Midbrain (tissue), 1 donor: ENCODE results near the gene TRIM50.
"Not testable (repeated sequence)": the region's sequence is repeated elsewhere in the genome, so short reads cannot be mapped to it uniquely, and the experiment has no call there.

Source experiments
- DNase-seq: peaks from one replicate; lab custom pipeline; 2025; lab: John Stamatoyannopoulos, UW

The TRIM50 gene

DNA sequence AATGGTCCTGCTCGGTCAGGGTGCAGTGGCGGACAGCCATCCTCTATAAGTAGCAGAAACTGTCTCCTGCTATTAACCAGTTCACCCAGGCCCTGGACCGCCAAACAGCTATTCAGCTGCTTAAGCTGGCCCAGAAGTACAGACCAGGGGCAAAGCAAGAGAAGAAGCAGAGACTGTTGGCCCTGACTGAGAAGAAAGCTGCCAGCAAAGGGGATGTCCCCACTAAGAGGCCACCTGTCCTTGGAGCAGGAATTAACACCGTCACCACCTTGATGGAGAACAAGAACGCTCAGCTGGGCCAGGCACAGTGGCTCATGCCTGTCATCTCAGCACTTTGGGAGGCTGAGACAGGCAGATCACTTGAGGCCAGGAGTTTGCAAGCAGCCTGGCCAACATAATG is 13.6 kb downstream of the TRIM50 start:
- DNase-seq, result no peak

DNA sequence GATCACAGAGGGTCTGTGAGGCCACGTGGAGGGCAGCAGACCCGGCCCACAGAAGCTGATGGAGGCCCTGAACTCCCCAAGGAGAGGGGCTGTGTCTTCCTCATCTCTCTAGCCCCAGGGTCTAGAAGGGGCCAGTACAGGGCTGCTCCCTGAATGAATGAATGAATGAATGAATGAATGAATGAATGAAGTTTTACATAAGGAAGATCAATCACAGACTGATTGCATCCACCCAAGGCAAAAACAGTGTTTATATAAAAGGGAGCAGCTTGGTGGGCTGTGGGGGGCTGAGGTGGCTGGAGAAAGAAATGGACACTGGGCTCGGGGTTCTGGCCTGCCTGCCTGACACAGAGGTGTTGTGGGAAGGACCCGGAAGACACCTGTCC is 14.4 kb downstream of the TRIM50 start:
- DNase-seq, result no peak

DNA sequence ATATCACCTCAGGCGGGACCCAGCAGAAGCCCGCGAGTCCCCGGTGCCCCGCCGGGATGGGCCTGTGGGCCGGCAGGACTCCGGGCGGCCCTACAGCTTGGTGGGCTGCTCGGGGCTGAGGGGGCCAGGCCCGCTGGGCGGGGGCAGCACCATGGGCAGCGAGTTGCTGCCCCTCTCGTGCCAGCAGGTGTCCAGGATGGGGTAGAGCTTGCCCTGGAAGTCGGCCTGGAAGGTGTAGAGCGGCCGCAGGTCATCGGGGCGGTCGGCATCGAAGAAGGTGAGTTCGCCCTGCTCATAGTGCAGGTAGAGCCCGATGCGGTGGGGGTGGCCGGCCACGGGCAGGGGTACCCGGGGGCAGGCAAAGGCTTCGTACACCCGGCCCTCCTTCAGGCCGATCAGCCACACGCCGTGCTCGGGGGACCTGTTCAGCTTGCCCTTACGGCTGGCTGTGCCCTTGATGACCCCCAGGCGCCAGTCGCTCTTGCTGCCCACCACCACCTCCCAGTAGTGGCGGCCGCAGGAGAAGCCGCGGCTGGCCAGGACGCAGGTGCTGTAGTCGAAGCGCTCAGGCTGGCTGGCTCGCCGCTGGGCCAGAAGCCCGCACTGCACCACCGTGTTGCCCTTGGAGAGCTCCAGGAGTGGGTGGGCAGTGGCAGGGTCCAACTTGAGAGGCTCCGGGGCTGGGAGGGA is 14.9 kb downstream of the TRIM50 start:
- no peak for DNase-seq

DNA sequence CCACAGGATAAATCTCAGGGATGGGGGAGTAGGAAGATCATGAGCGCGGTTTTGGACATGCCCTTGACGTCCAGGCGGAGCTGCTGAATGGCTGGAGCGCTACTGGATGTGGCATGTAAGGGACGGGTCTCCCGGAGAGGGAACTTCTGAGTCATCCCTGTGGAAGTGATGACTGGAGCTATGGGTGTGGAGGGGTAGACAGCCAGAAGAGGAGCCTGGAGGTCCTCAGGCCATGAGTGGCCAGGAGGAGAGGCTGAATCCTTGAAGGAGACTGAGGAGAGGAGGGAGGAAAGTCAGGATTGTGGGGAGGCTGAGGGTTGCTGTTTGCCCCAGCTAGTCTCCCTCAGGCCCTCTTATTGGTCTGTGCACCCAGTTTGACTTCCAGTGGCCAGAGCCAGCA is 16.5 kb downstream of the TRIM50 start:
- DNase-seq, result not testable (repeated sequence)

DNA sequence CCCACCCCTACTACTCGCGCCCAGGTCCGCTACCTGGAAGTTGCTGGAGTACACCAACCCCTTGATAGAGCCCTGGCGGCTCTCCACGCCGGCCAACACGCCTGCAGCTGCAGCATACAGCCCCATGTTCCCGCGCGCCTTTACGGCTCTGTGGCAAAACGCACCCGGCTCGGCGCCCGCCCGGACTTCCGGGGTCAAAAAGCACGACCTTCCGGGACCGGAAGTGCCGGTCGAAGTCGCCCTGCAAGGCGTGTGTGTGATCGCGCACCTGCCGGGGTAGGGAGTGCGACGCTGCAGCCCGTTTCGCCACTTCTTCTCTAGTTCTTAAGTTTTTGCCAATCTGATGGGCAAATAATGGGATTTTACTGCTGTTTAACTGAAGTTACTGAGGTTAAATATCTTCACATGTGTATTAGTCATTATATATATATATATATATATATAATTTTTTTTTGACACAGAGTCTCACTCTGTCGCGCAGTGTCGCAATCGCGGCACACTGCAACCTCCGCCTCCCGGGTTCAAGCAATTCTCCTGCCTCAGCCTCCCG is 19.1 kb downstream of the TRIM50 start, which contains the start of gene NSUN5:
TSS of gene NSUN5 (minus strand) at position 162 of the 550 bp plus-strand sequence. CDS start at position 126, 36 bp downstream.
- peak; percentile 88 for DNase-seq

DNA sequence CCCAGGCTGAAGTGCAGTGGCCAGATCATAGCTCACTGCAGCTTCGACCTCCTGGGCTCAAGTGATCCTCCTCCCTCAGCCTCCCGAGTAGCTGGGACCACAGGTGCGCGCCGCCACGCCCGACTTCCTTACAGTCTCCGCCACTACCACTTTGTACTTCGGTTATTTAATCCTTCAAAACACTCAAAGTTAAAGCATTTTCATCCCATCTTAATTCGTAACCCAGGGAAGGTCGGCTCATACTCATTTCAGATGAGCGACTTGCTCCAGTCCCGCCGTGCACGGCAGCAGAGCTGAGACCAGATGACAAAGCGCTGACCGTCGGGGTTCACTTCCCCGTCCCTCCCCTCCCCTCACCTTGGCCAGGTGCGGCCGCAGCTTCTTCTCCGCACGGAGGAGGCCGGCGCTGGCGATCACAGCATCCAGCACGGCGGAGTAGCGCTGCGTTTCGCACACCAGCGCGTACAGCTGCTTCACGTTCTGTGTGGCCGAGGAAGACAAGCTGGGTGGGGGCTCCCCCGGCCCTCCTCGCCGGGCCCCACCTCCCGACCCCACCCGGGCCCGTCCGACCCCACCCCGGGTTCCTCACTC is 19.7 kb downstream of the TRIM50 start:
- DNase-seq, result no peak

DNA sequence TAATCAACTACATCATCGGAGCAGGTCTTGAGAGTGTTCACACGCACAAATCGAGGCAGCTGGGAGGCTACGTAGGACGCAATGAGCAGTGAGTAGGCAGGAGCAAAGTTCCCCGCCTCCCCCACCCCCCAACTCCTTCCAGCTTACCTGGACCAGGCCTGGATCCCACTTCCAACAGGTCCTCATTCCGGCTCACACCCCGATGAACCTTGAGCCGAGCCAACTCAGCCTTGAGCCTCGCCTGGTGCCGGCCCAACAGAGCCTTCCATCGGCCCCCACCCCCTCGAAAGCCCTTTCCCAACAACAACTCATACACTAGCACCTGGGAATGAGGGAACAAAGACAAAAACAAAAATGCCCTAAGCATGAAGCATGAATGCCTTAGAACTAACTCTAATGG is 20.4 kb downstream of the TRIM50 start:
- DNase-seq, result no peak

DNA sequence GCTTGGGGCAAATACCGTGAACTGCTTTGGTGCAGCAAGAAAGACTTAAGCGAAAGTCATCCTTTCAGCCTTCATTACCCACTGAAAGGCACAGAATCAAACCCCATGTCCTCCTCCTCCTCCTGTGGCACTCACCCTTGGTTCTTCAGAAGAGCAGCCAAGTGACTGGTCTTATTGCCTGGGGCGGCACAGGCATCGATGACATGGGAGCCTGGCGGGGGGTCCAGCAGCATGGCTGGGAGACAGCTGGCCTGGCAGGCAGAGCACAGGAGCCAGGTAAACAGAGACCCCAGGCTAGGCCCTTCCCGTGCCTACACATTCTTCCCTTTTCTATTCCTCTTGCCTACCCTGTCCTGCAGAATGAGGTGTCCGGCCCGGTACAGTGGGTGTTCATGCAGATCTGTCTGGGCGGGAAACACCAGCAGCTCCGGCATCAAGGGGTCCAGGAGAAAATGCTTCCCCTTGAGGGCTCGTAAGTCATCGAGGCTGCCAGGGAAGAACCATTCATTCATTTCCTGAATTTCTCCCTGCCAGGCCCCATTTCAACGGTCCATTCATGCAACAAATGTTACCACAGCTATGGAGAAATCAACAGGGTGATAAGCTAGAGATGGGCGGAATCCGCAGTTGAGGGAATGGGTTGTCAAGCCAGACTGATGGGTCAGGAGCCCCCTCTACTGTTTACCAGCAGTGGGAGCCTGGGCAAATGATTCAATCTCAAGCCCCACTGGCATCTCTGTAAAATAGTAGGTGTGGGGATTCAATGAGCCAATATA is 23.1 kb downstream of the TRIM50 start:
- not testable (repeated sequence) for DNase-seq

DNA sequence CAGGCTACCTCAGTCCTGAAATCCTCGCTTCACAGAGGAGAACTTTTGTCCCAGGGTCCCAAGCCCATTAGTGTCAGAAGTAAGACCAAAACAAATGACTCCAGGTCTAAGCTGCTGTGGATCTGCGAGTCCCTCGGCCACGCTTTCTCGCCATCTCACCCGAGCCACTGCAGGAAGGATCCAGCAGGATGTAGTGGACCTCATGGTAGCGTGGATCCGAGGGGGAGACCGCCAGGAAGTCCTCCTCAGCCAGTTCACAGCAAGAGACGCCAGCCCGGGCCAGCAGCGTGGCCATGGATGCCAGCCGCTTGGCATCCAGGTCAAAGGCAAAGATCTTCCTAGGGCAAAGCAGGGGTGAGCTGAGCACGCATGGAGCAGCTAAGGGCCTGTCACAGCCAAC is 23.8 kb downstream of the TRIM50 start:
- DNase-seq, result no peak

DNA sequence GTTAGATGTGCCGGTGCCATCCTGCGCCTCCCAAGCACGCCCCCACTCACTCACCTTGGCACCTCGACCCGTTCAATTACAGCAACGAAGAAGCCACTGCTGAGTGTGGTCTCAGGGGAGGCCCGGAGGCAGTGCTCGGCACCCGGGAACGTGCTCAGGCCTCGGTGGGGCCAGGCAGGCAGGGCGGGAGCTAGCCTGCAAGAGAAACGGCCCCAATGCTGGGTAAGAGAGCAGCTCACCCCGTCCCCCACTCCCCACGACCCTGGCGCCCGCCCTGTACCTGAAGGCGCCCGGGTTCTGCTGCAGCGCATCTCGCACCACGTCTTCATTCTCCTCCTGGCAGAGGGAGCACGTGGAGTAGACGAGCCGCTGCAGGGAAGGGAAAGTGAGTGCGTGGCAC is 24.3 kb downstream of the TRIM50 start:
- no peak for DNase-seq

DNA sequence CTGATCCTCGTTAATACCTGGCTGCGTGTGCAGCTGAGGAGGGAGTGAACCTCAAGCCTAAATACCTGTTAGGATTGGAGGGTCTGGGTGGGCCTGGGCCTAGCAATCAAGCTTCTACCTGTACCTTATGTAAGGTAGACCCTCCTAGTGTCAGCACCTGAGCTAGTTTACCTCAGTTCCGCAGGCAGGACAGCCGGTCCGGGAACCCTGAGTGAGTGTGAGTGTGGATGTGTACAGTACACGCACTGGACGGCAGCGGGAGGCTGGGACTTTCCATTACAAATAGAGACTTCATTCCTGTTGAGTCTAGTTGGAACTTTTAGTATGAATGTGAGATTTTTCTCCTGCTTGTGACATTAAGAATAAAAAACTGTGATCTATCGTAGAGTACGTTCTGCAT is 25.0 kb downstream of the TRIM50 start:
- not testable (repeated sequence) for DNase-seq

DNA sequence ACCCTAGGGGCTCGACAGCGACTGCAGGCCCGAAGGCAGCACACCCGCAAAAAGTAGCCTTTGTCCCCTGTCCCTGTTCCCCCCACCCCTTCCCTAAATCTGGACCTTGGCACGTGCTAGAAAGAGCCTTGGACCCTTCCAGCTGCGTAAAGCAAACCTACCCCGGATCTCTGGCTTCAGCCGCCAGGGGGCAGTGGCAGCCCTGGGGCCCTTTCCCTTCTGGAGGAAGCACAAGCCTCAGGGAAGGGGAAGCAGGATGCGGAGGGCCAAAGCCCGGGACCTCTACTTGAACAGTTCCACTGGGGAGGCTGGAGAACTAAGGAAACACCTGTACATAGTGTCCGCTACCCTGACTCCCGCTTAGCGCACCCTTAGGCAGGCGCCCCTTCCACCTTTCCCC is 26.8 kb downstream of the TRIM50 start:
- DNase-seq, result not testable (repeated sequence)

DNA sequence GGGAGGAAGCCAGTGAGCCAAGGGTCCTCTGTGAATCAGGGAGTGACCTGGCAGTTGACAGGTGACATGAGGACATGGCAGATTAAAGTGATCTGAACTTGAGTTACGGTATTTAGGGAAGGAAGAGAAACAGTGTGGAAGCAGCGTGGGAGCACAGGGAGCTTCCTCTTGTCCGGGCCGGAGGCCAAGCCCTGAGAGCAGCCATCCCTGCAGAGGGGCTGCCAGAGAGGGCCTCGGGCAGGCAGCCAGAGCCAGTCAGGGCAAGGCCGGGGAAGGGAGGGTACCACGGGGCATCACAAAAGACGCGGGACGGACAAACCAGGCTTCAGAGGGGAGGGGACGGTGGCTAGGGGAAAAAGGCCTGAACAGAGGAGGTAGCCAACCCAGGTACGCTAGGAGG is 28.1 kb downstream of the TRIM50 start:
- not testable (repeated sequence) for DNase-seq

DNA sequence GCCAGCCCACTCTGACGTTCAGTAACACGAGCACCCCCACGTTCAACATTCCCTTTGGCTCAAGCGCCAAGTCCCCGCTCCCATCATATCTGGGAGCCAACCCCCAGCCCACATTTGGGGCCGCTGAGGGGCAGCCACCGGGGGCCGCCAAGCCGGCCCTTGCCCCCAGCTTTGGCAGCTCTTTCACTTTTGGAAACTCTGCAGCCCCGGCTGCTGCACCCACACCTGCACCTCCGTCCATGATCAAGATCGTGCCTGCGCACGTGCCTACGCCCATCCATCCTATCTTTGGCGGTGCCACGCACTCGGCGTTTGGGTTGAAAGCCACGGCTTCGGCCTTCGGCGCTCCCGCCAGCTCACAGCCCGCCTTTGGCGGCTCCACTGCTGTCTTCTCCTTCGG is 30.2 kb downstream of the TRIM50 start:
- DNase-seq, result not testable (repeated sequence)

DNA sequence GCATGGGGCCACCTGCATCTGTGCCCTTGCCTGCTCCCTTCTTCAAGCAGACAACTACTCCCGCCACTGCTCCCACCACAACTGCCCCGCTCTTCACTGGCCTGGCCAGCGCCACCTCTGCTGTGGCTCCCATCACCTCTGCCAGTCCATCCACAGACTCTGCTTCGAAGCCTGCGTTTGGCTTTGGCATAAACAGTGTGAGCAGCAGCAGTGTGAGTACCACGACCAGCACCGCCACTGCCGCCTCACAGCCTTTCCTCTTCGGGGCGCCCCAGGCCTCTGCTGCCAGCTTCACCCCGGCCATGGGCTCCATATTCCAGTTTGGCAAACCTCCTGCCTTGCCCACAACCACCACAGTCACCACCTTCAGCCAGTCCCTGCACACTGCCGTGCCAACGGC is 30.6 kb downstream of the TRIM50 start:
- DNase-seq, result not testable (repeated sequence)

DNA sequence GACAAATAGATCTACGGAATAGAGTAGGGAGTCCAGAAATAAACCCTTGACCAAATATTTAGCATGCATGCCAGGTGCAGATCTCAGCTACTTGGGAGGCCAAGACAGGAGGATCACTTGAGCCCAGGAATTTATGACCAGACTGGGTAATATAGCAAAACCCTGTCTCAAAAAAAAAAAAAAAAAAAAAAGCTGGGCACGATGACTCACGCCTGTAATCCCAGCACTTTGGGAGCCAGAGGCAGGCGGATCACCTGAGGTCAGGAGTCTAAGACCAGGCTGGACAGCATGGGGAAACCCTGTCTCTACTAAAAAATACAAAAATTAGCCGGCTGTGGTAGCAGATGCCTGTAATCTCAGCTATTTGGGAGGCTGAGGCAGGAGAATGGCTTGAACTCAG is 50.7 kb downstream of the TRIM50 start:
- DNase-seq, result not testable (repeated sequence)

DNA sequence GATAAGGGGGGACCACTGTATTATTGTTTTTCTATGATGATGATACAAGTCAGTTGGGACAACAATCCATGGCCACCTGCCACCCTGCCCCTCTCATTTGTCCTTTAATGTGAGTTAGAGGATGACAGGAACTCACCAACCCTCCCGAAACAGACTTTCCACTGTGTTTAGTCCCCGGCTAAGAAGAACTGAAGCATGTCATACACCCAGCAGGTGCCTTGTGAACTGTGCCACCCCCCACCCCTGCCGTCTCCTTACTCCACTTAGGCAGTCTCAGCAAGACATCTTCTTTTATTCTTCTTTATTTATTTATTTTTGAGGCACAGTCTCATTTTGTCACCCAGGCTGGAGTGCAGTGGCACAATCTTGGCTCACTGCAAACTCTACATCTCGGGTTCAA is 60.1 kb downstream of the TRIM50 start:
- DNase-seq, result not testable (repeated sequence)

DNA sequence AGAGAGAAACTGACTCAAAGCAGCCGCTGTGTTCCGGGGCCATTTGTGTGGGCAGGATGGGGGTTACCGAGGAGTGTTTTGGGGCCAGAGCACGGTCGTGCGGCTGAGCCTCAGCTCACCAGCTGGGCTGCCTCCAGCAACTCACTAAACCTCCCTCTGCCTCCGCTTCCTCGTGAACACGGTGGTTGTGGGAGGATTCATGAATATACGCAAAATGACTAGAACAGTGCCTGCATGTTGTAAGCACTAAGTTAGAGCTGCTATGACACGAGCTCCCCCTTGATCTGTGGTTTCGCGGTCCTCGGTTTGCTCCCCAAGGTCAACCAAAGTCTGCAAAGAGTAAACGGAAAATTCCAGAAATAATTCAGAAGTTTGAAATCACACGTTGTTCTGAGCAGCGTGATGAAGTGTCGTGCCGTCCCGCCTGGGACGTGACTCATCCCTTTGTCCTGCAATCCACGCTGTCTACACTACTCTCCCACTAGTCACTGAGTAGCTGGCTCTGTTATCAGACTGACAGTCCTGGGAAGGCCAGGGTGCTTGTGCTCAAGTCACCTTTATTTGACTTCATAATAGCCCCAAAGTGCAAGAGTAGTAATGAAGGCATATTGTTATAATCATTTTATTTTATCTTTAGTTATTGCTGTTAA is 61.0 kb downstream of the TRIM50 start:
- DNase-seq, result not testable (repeated sequence)
